NCI-H2227 treated with DMSO at 0.1 percent for 48 hours (cell line): ENCODE measurements around the gene CENPM.

Source experiments
- DNase-seq: peaks from one replicate; lab custom pipeline; 2025; lab: John Stamatoyannopoulos, UW

Gene CENPM

DNA sequence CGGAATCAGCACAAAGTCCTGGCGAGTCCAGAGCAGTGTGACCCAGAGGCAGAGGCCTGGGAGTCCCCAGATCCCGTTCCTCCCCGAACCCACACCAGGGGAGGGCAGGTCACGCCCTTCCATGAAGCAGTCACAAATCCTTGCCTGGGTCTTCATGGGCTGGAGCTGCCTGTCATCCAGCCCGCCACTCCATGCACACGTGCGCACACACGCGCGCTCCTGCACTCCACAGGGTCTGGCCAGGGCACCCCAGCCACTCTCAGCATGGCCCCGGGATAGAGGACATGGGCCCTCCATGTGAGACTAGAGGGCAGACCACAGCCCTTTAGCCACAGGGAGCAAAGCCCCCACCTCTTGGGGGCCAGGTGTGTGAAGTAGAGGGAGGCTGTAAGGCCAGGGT is 14.6 kb downstream of the CENPM start:
- no peak for DNase-seq

DNA sequence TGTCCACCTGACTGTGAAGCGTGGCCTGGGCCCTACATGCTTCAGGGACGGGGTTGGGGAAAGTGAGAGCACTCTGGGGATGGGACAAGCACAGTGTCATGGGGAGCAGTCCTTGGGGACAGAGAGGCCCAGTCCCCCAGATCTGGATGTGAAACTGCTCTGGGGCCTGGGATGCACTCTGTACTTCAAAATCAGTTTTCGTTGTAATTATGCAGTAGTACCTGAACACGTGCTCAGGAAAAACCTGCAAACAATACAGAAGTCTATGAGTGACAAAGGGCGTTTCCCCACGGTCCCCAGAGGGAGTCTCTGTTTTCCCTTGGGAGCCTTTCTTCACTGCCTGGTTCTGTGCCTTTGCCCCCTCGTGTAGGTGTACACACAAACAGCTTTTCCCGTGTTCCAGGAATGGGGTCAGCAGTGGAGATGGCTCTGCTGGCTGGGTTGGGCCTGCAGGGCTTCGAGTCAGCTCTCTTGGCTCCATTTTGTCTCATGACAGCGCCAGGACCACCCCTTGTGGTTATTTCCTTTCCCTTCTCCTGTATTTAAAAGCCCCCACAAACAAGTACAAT is 15.2 kb downstream of the CENPM start:
- no peak for DNase-seq

DNA sequence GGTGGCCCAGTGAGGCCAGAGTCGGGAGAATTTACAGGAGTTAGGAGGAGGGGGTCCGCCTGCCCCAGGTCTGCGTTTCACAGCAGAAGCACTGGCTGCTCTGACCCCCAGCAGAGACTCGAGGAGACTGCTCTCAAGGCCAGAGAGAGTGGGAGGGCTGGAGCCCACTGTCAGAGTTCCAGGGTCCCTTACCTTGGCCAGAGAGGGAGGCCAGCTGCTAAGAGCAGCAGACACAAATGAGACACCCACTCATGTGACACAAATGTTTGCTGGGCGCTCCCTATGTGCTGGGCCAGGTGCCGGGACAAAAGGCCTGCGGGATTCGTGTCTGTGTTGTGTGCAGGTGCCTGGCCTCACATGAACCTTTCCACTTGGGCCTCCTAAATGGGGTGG is 17.5 kb downstream of the CENPM start:
- DNase-seq, result no peak

DNA sequence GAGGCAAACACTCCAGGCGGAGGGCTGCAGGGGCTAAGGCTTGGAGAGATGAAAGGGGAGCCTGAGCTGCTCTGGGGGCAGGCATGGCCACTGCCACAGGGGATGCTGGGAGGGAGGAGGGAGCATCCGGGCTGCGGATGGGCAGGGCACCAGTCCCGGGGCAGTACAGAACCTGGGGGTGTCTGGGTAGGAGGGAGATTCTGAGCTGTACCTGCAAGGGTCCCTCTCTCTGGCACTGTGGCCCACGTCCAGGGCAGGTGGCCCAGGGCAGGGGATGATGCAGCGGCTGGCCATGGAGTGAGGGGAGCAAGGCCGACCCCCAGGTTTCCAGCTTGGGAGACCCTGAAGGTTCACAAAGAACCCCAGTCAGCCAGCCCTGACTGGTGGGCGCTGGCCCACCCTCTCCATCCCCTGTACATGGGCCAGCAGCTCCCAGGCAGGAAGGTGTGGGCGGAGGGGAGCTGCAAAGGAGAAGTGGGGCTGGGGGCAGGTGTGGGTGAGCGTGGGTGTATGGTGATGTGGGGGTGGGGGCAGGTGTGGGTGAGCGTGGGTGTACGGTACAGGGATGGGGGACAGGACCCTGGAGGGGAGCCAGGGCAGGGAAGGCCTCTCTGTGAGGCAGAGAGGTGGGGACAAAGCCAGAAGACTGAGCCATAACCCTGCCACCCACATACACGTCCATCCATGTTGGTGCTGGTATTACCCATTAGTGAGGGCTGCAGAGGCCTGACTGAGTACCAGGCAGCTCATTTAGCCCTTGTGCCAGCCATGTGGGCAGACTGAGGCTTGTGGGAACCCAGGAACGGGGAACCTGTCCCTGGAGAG is 18.1 kb downstream of the CENPM start:
- no peak for DNase-seq

DNA sequence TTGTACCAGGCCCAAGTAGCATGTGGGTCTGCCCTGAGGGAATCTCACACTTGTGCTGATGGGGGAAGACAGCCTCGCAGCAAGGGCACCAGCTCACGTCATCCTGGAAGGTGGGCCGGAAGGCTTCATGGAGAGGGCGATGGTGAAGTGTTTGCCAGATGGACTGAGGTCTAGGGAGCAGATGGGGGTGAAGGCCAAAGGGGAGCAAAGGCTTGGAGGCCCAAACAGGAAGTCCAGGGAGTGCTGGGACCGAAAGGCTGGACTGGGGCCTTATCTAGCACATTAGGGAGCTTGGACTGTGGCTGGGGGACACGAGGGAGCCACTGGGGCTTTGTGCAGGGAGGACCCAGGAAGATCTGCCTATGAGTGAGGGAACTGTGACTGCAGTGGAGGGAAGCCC is 19.1 kb downstream of the CENPM start:
- DNase-seq, result no peak

DNA sequence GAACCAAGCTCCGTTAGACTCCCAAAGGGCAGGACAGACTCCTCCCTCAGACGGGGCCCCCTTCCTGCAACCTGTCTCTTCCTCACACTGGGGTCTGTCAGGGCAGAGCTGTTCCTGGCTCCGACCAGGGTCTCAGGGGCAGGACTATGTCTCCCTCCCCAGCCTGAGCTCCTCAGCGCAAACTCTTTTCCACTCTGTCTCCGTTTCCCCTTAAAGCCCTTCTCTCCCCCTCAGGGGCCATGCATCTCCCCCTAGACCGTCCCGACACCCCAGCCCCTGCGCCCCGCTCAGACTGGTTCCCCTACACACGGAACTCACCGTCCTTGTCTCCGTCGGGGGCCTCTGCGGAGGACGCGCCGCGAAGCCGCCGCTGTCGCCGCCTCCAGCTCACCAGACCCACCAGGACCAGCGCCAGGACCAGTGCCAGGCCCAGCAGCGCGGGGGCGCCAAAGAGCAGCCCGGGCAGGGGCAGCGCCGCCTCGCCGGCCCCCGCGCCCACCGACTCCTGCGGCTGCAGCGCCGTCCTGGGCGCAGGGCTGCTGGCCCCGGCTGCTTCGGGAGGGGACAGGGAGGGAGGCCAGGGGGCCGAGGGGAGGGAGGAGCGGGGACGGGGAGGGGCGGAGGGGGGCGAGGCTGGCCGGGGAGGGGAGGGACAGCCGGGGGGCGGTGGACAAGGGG is 21.0 kb downstream of the CENPM start:
- DNase-seq, result no peak

DNA sequence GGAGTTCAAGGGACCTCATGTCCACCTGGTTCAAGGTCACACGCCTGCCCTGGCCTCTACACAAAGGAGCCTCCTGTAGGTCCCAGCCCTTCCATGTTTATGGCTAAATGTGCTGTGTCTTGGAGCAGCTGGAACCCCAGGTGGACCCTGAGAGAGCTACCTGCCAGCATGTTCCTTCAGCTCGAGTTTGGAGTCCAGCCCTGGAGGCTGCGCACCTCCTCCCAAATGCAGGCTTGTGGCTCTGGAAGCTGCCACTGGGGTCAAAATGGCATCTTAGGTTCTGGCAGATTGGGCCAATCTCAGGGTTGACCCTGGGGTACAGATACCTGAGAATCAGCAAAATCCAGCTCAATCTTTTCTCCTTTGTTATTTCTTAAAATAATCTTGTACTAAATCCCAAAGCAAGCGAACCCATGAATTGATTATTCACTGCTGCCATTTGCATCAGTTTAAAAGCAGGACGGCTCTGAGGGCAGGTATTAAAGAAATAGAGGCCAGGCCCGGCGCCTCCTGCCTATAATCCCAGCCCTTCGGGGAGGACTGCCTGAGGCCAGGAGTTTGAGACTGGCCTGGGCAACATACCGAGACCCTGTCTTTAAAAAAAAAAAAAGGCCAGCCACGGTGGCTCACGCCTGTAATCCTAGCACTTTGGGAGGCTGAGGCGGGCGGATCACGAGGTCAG is 23.2 kb downstream of the CENPM start:
- DNase-seq, result no peak

DNA sequence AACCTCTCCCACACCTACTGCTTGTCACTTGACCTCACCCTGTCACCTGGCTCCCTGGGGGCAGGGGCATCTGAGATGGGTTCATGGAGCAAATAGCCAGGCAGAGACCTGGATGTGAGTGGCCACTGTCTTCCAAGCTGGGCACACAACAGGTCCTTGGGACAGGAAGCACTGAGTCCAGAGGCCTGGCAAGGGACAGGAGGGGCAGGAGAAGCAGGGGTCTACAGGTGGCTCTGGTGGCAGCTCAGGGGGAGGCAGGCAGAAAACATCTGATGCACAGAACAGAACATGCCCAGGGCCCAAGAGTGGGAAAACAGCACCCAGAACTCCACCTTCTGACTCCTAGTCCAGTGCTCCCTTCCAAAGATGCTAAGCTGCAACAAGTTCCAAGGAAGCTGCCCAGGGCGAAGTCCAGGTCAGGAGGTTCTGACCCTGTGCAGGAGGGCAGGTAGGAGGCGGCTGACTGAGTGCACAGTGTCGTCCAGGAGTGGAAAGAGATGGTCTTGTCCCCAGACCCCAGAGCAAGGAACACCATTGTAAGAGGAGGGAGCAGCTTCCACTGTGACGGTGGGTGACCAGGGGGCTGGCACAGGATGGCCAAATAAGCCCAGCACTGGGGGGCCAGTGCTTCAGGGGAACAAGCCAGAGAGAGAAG is 23.9 kb downstream of the CENPM start:
- no peak for DNase-seq

DNA sequence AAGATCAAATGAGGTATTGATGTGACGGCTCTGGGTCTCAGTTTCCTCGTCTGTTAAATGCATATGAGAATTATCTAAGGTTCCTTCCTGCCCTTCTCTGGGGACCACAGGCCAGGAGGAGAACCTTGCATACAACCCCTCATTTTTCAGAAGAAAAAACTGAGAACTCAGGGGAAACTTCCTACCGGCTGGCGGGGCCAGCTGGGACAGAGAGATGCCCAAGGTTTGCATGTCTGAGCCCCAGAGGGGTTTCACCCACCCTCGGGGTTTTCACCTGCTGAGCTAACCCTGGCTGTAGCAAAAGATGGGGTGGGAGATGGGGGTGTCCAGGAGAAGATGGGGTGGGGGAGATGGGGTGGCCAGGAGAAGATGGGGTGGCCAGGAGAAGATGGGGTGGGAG is 24.6 kb downstream of the CENPM start:
- DNase-seq, result no peak

DNA sequence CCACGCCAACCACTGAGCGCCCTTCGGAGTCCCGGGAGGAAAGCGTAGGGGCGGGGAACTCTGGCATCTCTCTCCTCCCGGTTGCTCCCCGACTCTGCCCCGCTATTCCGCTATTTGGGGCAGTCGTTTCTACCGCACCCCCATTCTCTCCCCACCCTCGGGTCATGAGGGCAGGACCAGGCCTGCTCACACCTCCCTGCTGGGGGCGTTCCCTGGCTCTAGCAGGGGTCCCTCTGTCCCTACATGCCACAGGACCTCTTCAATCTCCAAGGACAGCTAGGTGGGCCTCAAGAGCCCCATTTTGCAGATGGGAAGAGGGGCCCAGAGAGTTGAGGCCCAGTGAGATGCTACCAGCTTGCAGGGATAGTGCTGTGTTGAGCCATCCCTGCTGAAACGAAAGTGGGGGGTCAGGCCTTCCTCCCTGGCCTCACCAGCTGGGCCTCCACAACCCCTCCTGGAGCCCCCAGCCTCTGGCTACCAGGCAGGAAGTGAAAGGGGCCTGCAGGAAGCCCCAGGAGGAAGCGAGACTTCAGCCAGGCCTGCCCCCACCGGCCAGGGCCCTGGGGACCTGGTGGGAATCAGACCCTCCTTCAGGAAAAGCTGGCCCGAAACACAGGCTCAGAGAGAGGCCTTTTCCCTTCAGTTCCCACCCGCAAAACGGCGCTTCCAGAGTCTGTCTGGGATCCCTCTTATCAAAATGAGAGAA is 26.5 kb downstream of the CENPM start:
- no peak for DNase-seq

DNA sequence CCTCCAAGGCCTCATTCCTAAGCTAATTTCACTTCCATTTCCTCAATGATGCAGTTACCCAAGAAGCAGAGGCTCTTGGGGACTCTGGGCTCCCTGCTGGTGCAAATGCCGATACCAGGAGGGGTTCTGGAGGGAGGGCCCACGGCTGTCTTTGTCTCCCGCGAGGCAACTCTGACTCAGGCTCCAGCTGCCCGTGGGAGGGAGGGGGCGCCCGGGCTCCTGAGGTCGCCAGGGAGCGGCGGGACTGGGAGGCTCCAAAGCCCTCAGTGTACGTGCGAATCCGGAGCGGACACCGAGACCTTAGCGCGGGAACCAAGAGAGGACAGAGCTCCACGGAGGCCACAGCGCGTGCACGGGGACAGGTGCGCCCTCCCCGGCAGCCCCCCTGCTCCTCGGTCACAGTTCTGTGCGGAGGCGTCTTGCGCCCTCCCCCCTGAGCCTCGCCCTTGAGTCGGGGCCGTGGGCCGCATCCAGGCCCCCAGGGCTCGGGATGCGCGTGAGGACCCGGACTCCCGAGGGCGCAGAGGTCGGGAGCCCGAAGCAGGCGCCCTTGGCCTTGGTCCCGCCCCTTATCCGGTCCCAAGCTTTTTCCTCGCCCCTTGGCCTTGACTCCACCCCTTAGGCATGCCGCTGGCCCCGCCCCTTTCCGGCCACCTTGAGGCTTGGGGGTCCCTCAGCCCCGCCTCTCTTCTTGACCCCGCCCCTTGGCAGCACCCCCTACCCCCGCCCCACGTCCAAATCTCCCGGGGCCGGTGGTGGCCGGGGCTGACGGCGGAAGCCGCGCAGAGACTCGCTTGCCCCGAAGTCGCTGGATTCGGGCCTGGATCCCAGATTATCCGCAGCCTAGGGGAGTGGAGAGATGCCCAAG is 27.4 kb downstream of the CENPM start:
- no peak for DNase-seq

DNA sequence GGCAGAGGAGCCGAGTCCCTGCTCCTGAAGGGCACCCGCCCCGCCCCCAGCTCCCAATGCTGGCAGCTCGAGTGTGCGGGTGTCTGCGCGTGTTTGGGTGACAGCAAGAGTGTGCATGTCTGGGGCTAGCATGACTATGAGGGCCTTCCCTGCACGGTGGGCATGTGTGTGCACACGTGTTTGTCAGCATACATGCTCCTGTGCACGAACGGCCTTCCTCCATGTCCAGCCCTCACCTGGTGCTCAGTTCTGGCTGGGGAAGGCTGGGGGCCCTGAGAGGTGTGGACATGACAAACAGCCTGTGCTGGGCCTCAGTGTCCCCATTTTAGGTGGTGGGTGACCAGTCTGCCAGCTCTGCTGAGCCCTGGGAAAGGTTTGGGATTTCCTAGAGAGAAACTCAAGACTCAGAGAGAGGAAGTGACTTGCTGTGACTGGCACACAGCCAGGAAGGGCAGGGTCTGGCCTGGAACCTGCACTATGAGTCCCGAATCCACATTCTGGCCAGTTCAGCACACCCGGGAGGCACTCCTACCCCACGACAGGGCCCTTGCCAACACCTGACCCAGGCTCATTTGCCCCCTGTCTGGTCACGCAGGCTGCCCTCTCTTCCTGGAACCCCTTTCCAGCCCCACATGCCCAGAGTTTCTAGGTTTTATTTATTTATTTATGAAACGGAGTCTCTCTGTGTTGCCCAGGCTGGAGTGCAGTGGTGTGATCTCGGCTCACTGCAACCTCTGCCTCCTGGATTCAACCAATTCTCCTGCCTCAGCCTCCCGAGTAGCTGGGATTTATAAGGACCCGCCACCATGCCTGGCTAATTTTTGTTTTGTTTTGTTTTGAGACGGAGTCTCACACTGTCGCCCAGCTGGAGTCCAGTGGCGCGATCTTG is 28.8 kb downstream of the CENPM start:
- no peak for DNase-seq

DNA sequence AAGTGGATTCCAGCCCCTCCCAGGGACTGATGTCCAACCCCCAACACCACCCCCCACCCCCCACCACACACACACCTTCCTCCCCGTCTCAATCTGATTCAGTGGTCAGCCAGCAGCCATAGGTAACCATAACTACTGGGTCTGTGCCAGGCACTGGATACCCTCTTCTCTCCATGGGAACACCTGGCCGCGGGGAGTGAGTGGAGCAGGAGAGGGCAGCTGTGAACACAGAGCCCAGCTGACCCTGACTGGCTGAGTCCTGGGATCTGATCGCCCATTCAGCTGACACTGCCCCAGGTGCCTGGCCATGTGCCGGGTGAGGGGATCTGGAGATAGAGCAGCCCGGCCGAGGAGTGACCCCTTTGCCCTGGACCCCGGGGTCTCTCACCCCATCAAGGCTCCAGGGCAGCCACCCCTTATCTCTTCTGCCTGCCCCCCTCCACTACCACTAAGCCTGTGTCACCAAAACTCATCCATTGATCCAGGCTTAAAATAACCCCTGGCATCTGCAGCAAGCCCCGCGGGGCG is 29.5 kb downstream of the CENPM start:
- no peak for DNase-seq

DNA sequence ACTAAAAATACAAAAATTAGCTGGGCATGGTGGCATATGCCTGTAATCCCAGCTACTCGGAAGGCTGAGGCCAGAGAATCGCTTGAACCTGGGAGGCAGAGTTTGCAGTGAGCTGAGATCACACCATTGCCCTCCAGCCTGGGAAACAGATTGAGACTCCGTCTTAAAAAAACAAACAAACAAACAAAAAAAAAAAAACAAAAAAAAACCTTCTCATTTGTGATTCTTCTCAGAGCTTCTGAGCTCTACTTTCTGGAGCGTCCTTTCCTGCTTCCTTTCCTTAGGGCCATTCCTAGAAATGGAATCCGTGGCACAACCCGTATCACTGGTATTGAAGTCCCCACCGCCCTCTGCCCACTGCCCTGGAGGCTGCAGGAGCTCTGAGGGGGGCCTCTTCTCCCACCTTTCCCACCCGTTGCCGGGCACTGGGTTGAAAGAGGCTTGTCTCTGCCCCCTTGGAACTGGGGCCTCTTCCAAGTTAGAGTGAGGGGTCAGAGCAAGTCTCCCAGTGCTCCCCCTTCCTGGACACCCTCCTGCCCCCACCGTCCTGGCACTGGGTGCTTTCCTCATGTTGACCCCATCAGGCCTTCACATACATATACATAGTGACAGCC is 30.1 kb downstream of the CENPM start:
- no peak for DNase-seq

DNA sequence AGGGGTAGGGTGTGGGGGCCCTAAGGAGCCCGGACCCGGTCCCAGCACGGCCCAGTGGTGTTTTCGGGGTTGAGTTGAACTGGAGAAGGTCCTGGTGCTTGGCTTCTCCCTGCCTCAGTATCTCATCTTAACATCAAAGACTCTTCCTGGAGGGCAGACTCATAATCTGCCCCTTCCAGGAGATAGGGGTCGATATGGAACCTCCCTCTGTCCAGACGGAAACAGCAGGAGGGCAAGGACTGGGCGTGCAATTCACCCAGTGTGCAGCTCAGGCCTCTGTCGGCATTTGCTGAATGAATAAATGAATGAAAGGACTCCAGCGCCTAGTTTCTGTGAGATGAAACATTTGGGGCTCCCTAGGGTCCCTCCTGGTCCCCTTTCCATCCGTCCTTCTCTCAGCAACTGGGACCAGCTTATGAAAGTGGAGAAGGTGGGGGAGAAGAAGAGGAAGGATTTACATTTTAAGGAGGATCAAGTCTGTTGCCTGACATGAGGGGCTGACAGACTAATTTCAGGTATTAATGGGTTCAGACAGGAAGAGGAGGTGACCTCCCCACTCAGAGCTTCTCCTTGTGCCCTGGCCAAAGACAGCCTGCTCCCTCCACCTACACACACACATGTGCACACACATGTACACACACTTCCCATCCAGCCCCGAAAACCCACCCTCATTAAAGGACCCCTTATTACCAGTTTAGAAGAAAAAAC is 31.0 kb downstream of the CENPM start:
- DNase-seq, result no peak

DNA sequence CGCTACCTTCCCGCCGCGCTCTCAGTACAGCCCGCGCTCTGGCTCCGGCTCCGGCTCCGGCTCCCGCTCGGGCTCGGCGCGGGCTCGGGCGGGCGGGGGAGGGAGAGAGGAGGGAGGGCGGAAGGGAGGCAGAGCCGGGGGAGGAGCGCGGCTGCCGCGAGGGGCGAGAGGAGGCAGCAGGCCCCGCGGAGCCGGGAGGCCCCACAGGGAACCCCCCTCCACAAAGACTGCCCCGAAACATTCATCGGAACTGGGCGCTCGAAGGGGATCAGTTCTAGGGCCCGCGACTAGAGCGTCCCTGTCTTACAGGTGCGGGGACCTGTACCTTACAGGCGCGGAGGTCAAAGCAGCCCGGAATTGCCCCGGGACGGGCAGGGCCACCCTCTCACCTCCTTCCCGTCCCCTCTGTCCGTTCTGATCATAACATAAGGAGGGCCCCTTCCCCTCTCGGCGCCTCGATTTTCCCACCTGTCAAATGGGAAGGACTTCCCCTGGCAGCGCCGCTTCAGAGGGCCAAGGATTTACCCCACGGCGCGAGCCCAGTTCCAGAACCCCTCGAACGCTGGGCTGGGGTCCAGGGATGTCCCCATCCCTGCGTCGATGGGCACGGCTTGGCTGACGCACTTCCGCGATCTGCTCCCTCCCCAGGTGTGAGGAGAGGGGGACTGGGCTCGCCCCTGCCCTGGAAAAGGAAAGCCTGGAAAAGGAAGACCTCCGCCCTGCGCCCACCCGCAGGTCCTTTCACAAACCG is 31.7 kb downstream of the CENPM start, which contains the start of gene SHISA8:
Gene SHISA8, minus strand, starts transcription at position 40 of the 751 bp plus-strand sequence. CDS start 407 bp downstream, outside the sequence.
- DNase-seq, result no peak

DNA sequence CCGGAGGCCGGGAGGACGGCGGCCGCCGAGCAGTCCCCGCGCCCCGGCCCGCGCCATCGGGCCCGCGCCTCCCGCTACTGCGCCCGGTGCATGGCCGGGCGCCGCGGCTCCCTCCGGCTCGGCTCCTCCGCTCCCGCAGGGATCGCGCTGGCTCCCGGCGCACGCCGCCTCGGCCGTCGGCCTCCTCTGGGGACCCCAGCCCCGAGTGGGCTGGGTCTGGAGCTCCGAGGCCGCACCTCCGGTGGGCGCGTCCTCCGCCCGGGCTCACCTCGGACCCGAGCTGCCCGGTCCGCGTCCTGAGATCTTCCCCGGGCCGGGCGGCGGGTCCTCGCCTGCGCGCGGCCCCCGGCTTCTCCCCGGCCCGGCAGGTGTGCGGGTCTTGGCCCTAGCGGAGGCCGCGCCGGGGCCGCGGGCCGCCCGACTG is 32.3 kb downstream of the CENPM start:
- no peak for DNase-seq
